WTC11 (cell line): ENCODE measurements around the gene PDLIM4. TPM values are rescaled to one million over a fixed set of nuclear protein-coding genes. Genes with fewer than 3 reads are reported as not detected.

Experiments
- ATAC-seq: fragments of 200-7000 bp; cut with Tn5 transposase; 2 replicates; pipeline ENCODE4 v1.10.0; 2021; ENCODE audit warnings: mild to moderate bottlenecking, moderate library complexity
- CTCF ChIA-PET: fragments of 300-600 bp; sonication (Branson Sonifier 250); formaldehyde crosslinking; loops from one replicate; lab custom pipeline; 2021; ENCODE audit warnings: antibody characterized with exemption; lab: Charles Lee
- POLR2A ChIA-PET: fragments of 350-600 bp; sonication (Branson Sonifier 250); formaldehyde crosslinking; loops from one replicate; lab custom pipeline; 2021; ENCODE audit warnings: antibody characterized with exemption; lab: Charles Lee
- DNase-seq: peaks from one replicate; pipeline ENCODE4 v3.0.0; 2021; ENCODE audit warnings: low spot score
- H3K27ac Mint-ChIP-seq: 2 replicates; pipeline ENCODE4 v1.8.0; 2021; ENCODE audit warnings: mixed read lengths
- H3K27me3 Mint-ChIP-seq: 2 replicates; pipeline ENCODE4 v1.8.0; 2021; ENCODE audit warnings: low read depth, mild to moderate bottlenecking, moderate library complexity, mixed read lengths
- H3K36me3 Mint-ChIP-seq: 2 replicates; pipeline ENCODE4 v1.8.0; 2021; ENCODE audit warnings: mixed read lengths
- H3K4me1 Mint-ChIP-seq: 2 replicates; pipeline ENCODE4 v1.8.0; 2022; ENCODE audit warnings: mixed read lengths
- H3K4me3 Mint-ChIP-seq: 2 replicates; pipeline ENCODE4 v1.8.0; 2021; ENCODE audit warnings: mild to moderate bottlenecking, moderate library complexity, mixed read lengths
- H3K9me3 Mint-ChIP-seq: 2 replicates; pipeline ENCODE4 v1.8.0; 2021; ENCODE audit warnings: mixed read lengths
- ESRRA ChIP-seq: sonication (generic); formaldehyde crosslinking; IDR thresholded peaks from 2 replicates; pipeline ENCODE4 v1.8.1; 2022; ENCODE audit warnings: mild to moderate bottlenecking, missing genetic modification reagents, borderline replicate concordance
- GRHL2 ChIP-seq: fragments of 250-450 bp; sonication (Bioruptor Pico); IDR thresholded peaks from 2 replicates; pipeline ENCODE4 v1.8.0; 2022; ENCODE audit warnings: mild to moderate bottlenecking, moderate library complexity; ENCODE audit not compliant: insufficient replicate concordance, severe bottlenecking
- IRF2 ChIP-seq: sonication (generic); formaldehyde crosslinking; IDR thresholded peaks from 2 replicates; pipeline ENCODE4 v1.8.0; 2022; ENCODE audit warnings: low read depth, missing genetic modification reagents, borderline replicate concordance
- MXD4 ChIP-seq: fragments of 250-450 bp; sonication (Bioruptor Pico); IDR thresholded peaks from 2 replicates; pipeline ENCODE4 v1.8.0; 2021; ENCODE audit warnings: mild to moderate bottlenecking, moderate library complexity, borderline replicate concordance
- NR2C2 ChIP-seq: sonication (generic); formaldehyde crosslinking; IDR thresholded peaks from 2 replicates; pipeline ENCODE4 v1.8.0; 2022; ENCODE audit warnings: mild to moderate bottlenecking, missing genetic modification reagents
- OVOL2 ChIP-seq: fragments of 250-450 bp; sonication (Bioruptor Pico); IDR thresholded peaks from 2 replicates; pipeline ENCODE4 v1.9.0; 2021; ENCODE audit warnings: mild to moderate bottlenecking, borderline replicate concordance
- RORB ChIP-seq: fragments of 250-450 bp; sonication (Bioruptor Pico); IDR thresholded peaks from 2 replicates; pipeline ENCODE4 v1.9.0; 2021; ENCODE audit warnings: mild to moderate bottlenecking
- SP1 ChIP-seq: sonication (generic); formaldehyde crosslinking; conservative IDR thresholded peaks from 2 replicates; pipeline ENCODE4 v1.8.1; 2022; ENCODE audit warnings: missing genetic modification reagents
- TCF7 ChIP-seq: sonication (generic); formaldehyde crosslinking; IDR thresholded peaks from 2 replicates; pipeline ENCODE4 v1.8.0; 2022; ENCODE audit warnings: mild to moderate bottlenecking, low read depth, missing genetic modification reagents, moderate library complexity
- ZNF138 ChIP-seq: sonication (generic); formaldehyde crosslinking; conservative IDR thresholded peaks from 2 replicates; pipeline ENCODE4 v1.8.1; 2022; ENCODE audit warnings: mild to moderate bottlenecking, moderate library complexity, missing genetic modification reagents
- ZNF219 ChIP-seq: sonication (generic); formaldehyde crosslinking; IDR thresholded peaks from 2 replicates; pipeline ENCODE4 v1.8.0; 2023; ENCODE audit warnings: missing genetic modification reagents, mild to moderate bottlenecking, borderline replicate concordance
- ZNF263 ChIP-seq: sonication (generic); formaldehyde crosslinking; IDR thresholded peaks from 2 replicates; pipeline ENCODE4 v1.8.1; 2022; ENCODE audit warnings: low read depth, mild to moderate bottlenecking, moderate library complexity, missing genetic modification reagents
- ZNF317 ChIP-seq: sonication (generic); formaldehyde crosslinking; IDR thresholded peaks from 2 replicates; pipeline ENCODE4 v1.8.1; 2023; ENCODE audit warnings: low read depth, mild to moderate bottlenecking, moderate library complexity, missing genetic modification reagents, borderline replicate concordance
- ZNF396 ChIP-seq: fragments of 250-450 bp; sonication (Bioruptor Pico); IDR thresholded peaks from 2 replicates; pipeline ENCODE4 v1.8.0; 2021; ENCODE audit warnings: mild to moderate bottlenecking, moderate library complexity, borderline replicate concordance
- ZNF671 ChIP-seq: fragments of 250-450 bp; sonication (Bioruptor Pico); IDR thresholded peaks from 2 replicates; pipeline ENCODE4 v1.8.0; 2021; ENCODE audit warnings: mild to moderate bottlenecking
- total RNA-seq: library from RNA; stranded (reverse); gene quantifications from 3 replicates; pipeline ENCODE4 v1.2.3, GENCODE V29; 2021
- TF ChIP-seq, protein P1 (sequence below): sonication (generic); formaldehyde crosslinking; IDR thresholded peaks from 2 replicates; pipeline ENCODE4 v1.8.1; 2022; ENCODE audit warnings: missing genetic modification reagents, borderline replicate concordance
- TF ChIP-seq, protein P2 (sequence below): fragments of 250-450 bp; sonication (Bioruptor Pico); IDR thresholded peaks from 2 replicates; pipeline ENCODE4 v1.9.0; 2021; ENCODE audit warnings: moderate library complexity, mild to moderate bottlenecking, inconsistent platforms, borderline replicate concordance
- TF ChIP-seq, protein P3 (sequence below): sonication (generic); formaldehyde crosslinking; IDR thresholded peaks from 2 replicates; pipeline ENCODE4 v1.8.0; 2022; ENCODE audit warnings: mild to moderate bottlenecking, missing genetic modification reagents
- TF ChIP-seq, protein P4 (sequence below): sonication (generic); formaldehyde crosslinking; conservative IDR thresholded peaks from 2 replicates; pipeline ENCODE4 v1.8.1; 2023; ENCODE audit warnings: mild to moderate bottlenecking, low read depth, missing genetic modification reagents, moderate library complexity
- TF ChIP-seq, protein P5 (sequence below): fragments of 250-450 bp; sonication (Bioruptor Pico); conservative IDR thresholded peaks from 2 replicates; pipeline ENCODE4 v1.9.0; 2021; ENCODE audit warnings: mild to moderate bottlenecking
- TF ChIP-seq, protein P6 (sequence below): sonication (generic); formaldehyde crosslinking; IDR thresholded peaks from 2 replicates; pipeline ENCODE4 v1.8.1; 2023; ENCODE audit warnings: mild to moderate bottlenecking, missing genetic modification reagents, moderate library complexity
- TF ChIP-seq, protein P7 (sequence below): sonication (generic); formaldehyde crosslinking; IDR thresholded peaks from 2 replicates; pipeline ENCODE4 v1.8.1; 2023; ENCODE audit warnings: mild to moderate bottlenecking, missing genetic modification reagents, moderate library complexity

PDLIM4 gene
- total RNA-seq, 1 experiment from 2014 or later, result 11.4 TPM

DNA sequence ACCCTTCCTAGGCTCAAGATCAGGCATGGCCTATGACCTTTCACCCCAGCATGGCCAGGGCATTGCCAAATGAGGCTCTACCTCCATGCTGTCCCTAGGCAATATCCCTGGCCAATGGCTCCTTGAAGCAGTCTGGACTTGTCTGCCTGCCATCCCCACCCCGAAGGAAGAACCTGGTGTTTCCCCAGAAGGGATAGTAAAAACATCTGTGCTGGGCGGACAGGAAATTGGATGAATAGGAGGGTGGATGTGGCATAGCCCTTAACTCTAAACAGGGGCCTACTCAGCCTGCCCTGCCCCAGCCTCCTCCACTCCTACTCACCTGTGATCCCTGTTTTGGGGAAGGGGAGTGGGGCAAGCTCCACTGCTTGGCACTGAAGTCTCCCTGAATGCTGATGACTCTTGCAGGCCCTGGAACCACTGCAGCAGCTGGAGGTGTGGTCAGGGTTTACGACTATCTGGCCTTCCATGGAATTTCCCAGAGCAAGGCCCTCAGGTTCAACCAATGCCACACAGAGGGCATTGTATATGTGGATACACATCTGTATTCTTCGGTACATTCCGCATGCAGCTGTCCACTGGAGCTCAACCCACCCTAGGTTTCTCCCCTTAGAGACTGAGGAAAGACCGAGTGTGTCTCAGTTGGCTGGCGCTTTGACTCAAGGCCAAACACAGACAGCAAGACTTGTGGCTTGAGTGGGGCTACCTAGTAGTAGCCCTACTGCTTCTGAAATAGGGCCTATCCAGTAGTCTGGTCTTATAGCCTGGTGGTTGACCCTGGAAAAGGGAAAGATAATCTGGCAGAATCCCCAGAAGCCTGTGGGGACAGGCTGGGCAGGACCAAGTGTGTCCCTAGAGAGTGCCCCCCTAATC lies 23.4 kb upstream of the PDLIM4 start (continued):
- TF ChIP-seq, protein P1, sequence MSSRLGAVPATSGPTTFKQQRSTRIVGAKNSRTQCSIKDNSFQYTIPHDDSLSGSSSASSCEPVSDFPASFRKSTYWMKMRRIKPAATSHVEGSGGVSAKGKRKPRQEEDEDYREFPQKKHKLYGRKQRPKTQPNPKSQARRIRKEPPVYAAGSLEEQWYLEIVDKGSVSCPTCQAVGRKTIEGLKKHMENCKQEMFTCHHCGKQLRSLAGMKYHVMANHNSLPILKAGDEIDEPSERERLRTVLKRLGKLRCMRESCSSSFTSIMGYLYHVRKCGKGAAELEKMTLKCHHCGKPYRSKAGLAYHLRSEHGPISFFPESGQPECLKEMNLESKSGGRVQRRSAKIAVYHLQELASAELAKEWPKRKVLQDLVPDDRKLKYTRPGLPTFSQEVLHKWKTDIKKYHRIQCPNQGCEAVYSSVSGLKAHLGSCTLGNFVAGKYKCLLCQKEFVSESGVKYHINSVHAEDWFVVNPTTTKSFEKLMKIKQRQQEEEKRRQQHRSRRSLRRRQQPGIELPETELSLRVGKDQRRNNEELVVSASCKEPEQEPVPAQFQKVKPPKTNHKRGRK (CRISPR knock-in tag), result no peak
- TF ChIP-seq, protein P2, sequence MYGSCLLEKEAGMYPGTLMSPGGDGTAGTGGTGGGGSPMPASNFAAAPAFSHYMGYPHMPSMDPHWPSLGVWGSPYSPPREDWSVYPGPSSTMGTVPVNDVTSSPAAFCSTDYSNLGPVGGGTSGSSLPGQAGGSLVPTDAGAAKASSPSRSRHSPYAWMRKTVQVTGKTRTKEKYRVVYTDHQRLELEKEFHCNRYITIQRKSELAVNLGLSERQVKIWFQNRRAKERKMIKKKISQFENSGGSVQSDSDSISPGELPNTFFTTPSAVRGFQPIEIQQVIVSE (CRISPR knock-in tag), result no peak
- TF ChIP-seq OVOL2 (CRISPR knock-in tag), result no peak

DNA sequence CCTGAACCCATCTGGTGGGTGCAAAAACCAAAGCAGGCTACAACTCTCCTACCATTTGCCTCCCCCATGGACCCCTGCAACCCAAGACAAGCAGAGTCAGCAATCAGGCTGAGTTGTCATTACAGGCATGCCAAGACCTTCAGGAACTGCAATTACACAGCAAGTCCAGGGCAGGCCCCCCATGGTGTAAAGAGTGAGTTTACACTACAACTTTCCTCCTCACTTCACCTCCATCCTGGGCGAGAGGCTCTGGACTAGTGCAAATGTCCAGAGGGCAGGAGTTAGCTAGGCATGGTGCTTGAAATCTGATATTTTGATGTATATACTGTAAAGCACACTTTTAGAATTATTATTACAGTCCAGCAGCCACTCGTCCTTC lies 22.8 kb upstream of the PDLIM4 start:
- POLR2A ChIA-PET, result no interaction called here
- Mint-ChIP-seq H3K36me3 (no peaks in the 10 kb centered on the region), H3K4me3 (no peak overlapping the region), H3K4me1 (no peaks in the 10 kb centered on the region), H3K27ac (no peak overlapping the region), H3K27me3 (peaks cover 6% of the 10 kb centered on the region), H3K9me3 (no peaks in the 10 kb centered on the region)
- DNase-seq, result no peak
- CTCF ChIA-PET, result no interaction called here
- TF ChIP-seq, protein P3, sequence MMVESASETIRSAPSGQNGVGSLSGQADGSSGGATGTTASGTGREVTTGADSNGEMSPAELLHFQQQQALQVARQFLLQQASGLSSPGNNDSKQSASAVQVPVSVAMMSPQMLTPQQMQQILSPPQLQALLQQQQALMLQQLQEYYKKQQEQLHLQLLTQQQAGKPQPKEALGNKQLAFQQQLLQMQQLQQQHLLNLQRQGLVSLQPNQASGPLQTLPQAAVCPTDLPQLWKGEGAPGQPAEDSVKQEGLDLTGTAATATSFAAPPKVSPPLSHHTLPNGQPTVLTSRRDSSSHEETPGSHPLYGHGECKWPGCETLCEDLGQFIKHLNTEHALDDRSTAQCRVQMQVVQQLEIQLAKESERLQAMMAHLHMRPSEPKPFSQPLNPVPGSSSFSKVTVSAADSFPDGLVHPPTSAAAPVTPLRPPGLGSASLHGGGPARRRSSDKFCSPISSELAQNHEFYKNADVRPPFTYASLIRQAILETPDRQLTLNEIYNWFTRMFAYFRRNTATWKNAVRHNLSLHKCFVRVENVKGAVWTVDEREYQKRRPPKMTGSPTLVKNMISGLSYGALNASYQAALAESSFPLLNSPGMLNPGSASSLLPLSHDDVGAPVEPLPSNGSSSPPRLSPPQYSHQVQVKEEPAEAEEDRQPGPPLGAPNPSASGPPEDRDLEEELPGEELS (CRISPR knock-in tag), result no peak
- no peak for TF ChIP-seq TCF7 (CRISPR knock-in tag)
- TF ChIP-seq, protein P2 (CRISPR knock-in tag), result no peak
- TF ChIP-seq, protein P4, sequence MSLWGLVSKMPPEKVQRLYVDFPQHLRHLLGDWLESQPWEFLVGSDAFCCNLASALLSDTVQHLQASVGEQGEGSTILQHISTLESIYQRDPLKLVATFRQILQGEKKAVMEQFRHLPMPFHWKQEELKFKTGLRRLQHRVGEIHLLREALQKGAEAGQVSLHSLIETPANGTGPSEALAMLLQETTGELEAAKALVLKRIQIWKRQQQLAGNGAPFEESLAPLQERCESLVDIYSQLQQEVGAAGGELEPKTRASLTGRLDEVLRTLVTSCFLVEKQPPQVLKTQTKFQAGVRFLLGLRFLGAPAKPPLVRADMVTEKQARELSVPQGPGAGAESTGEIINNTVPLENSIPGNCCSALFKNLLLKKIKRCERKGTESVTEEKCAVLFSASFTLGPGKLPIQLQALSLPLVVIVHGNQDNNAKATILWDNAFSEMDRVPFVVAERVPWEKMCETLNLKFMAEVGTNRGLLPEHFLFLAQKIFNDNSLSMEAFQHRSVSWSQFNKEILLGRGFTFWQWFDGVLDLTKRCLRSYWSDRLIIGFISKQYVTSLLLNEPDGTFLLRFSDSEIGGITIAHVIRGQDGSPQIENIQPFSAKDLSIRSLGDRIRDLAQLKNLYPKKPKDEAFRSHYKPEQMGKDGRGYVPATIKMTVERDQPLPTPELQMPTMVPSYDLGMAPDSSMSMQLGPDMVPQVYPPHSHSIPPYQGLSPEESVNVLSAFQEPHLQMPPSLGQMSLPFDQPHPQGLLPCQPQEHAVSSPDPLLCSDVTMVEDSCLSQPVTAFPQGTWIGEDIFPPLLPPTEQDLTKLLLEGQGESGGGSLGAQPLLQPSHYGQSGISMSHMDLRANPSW (CRISPR knock-in tag), result no peak
- TF ChIP-seq ZNF396, result no peak
- TF ChIP-seq ZNF263, result no peak
- TF ChIP-seq, protein P5, sequence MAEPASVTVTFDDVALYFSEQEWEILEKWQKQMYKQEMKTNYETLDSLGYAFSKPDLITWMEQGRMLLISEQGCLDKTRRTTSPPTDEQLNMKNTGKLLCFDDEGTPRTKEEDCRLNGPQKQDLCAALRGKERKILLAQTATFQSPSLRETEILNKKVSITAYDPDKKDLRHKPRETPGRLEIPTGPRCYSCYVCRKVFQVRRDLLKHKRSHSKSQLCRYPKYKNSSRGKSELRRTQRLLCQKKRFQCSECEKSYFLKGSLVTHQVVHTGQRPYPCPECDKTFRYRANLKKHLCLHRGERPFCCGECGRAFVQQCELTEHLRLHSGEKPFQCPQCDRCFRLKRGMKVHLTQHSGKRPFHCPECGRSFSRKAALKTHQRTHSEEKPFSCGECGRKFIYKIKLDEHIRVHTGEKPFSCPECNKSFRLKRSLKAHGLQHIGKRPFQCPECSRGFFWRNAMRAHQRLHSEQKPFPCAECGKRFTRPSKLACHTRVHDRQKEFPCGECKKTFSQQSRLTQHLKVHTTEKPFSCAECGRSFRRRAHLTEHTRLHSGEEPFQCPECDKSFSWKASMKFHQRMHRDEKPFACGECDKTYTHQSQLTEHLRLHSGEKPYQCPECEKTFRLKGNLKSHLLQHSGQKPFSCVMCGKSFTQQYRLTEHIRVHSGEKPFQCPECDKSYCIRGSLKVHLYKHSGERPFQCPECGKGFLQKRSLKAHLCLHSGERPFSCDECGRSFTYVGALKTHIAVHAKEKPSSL (CRISPR knock-in tag), result no peak
- TF ChIP-seq ZNF671 (CRISPR knock-in tag), result no peak
- TF ChIP-seq ZNF317, result no peak
- TF ChIP-seq RORB (CRISPR knock-in tag), result no peak
- TF ChIP-seq IRF2, result no peak
- TF ChIP-seq ZNF219 (CRISPR knock-in tag), result no peak
- TF ChIP-seq, protein P6, sequence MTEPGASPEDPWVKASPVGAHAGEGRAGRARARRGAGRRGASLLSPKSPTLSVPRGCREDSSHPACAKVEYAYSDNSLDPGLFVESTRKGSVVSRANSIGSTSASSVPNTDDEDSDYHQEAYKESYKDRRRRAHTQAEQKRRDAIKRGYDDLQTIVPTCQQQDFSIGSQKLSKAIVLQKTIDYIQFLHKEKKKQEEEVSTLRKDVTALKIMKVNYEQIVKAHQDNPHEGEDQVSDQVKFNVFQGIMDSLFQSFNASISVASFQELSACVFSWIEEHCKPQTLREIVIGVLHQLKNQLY (CRISPR knock-in tag), result no peak
- no peak for TF ChIP-seq SP1 (CRISPR knock-in tag)
- no peak for TF ChIP-seq NR2C2
- TF ChIP-seq, protein P7, sequence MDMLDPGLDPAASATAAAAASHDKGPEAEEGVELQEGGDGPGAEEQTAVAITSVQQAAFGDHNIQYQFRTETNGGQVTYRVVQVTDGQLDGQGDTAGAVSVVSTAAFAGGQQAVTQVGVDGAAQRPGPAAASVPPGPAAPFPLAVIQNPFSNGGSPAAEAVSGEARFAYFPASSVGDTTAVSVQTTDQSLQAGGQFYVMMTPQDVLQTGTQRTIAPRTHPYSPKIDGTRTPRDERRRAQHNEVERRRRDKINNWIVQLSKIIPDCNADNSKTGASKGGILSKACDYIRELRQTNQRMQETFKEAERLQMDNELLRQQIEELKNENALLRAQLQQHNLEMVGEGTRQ (CRISPR knock-in tag), result no peak
- TF ChIP-seq MXD4, result no peak
- TF ChIP-seq ZNF138 (CRISPR knock-in tag), result no peak
- TF ChIP-seq GRHL2 (CRISPR knock-in tag), result no peak
- TF ChIP-seq ESRRA, result no peak
- ATAC-seq, result no peak
